Measurements from ENCODE around the gene TFAP2D.

TFAP2D gene

DNA sequence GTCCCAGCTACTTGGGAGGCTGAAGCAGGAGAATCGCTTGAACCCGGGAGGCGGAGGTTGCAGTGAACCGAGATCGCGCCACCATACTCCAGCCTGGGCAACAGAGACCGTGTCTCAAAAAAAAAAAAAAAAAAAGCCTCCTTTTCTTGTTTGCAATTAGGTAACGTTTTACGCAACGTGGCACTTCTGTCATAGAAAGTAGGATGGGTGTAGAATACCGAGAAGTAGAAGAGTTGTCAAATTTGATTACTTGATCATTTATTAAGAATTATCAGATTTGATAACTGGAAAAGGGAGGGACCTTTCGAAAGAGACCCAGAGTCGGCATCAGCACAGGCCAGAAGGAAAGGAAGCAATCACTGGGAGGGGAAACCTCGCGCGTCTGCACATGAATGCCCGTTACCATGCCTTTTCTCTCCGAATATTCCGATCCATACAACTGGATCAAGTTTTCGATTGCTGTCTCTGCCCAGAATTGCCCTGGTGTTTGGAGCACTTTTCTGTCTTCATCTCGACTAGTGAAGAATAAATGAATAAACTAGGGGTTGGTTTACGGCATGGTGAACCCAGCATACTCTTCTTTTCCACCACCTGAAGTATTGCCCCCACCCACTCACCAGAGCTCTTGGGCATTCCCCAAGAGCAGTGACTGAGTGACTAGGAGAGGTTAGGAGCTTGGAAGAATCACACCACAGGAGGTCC lies 4.5 kb upstream of the TFAP2D start:
- Histone ChIP-seq H3K27me3 (peaks cover 12% of the 10 kb centered on the region), H3K4me3 (ENCODE audit: low read depth, low read length) (no peak overlapping the region), H3K9me3 (no peaks in the 10 kb centered on the region), H3K4me1 (no peaks in the 10 kb centered on the region), H3K36me3 (no peaks in the 10 kb centered on the region)
- no peak for DNase-seq
- TF ChIP-seq, protein P1, sequence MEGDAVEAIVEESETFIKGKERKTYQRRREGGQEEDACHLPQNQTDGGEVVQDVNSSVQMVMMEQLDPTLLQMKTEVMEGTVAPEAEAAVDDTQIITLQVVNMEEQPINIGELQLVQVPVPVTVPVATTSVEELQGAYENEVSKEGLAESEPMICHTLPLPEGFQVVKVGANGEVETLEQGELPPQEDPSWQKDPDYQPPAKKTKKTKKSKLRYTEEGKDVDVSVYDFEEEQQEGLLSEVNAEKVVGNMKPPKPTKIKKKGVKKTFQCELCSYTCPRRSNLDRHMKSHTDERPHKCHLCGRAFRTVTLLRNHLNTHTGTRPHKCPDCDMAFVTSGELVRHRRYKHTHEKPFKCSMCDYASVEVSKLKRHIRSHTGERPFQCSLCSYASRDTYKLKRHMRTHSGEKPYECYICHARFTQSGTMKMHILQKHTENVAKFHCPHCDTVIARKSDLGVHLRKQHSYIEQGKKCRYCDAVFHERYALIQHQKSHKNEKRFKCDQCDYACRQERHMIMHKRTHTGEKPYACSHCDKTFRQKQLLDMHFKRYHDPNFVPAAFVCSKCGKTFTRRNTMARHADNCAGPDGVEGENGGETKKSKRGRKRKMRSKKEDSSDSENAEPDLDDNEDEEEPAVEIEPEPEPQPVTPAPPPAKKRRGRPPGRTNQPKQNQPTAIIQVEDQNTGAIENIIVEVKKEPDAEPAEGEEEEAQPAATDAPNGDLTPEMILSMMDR (IDR thresholded peaks at IDR 0.05; ENCODE audit: low read depth, low read length): no peak

DNA sequence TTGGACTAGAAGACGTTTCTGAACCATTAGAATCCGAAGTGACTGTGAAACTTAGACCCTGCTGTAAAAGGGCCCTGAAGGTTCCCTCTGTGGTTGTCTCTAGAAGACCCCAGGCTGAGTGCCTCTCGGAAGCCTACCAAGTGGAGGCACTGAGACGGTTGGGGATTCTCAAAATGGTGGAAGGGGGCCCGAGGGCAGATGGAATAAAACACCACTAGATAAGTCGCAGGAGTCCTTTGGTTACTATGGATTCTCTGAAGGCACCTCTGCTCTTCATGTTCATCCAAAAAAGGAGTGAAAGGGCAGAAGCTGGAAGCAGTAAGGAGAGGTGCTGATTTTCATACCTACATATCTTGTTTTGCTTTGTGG lies 4.0 kb upstream of the TFAP2D start:
- DNase-seq: no peak
- H3K36me3 ChIP-seq: no peaks in the 10 kb centered on the region
- H3K27me3 ChIP-seq: peaks cover 15% of the 10 kb centered on the region
- TF ChIP-seq, protein P1 (IDR thresholded peaks at IDR 0.05; ENCODE audit: low read depth, low read length): no peak
- H3K9me3 ChIP-seq: no peaks in the 10 kb centered on the region
- H3K4me3 ChIP-seq (ENCODE audit: low read depth, low read length): no peak overlapping the region
- no peaks in the 10 kb centered on the region for H3K4me1 ChIP-seq

DNA sequence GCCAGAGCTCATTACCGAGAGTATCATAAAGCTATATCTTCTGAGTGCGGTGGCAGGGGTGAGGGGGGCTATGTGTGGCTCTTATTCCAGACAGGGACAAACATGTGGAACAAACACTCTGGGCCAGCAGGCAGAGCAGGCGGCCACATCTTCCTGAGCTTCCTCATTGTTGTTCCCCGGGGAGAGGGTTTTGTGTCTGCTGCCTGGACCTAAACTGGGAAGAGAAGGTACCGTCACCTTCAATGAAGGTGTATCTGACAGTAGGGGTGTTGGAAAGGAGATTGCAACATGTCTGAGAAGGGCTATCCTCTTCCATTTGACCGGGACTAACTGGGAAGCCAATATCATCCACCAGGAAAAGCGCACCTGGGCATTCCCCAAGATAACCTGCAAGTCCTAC lies 1.6 kb upstream of the TFAP2D start:
- H3K4me1 ChIP-seq: no peaks in the 10 kb centered on the region

DNA sequence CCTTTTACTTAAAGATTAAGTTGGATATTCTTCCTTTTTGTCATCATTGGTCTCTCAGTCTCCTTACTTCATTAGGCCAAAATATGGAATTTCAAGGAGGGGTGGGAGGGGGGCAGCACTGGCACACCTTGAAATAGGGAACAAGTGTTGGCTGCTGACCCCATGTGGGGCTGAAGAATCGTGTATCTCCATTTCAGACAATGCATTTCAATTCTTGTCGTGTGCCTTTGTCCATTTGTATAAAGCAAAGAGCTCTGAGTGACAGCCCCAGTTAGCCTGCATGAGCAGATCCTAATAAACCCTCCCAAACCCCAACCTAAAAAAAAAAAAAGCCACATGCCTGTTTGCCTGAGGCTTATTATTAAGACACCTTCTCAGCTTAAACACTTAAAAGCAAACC lies 1.0 kb upstream of the TFAP2D start:
- no peaks in the 10 kb centered on the region for H3K4me1 ChIP-seq
- peaks cover 39% of the 10 kb centered on the region for H3K27me3 ChIP-seq
- no peak for DNase-seq
- H3K4me3 ChIP-seq (ENCODE audit: low read depth, low read length): no peak overlapping the region
- H3K9me3 ChIP-seq: no peaks in the 10 kb centered on the region
- TF ChIP-seq, protein P1 (IDR thresholded peaks at IDR 0.05; ENCODE audit: low read depth, low read length): no peak
- H3K36me3 ChIP-seq: no peaks in the 10 kb centered on the region

More for the DNA sequence above, 1.6 kb upstream of the TFAP2D start:
- no peak for DNase-seq
- Histone ChIP-seq H3K9me3 (no peaks in the 10 kb centered on the region), H3K4me3 (ENCODE audit: low read depth, low read length) (no peak overlapping the region), H3K27me3 (peaks cover 39% of the 10 kb centered on the region), H3K36me3 (no peaks in the 10 kb centered on the region)
- TF ChIP-seq, protein P1 (IDR thresholded peaks at IDR 0.05; ENCODE audit: low read depth, low read length): no peak

DNA sequence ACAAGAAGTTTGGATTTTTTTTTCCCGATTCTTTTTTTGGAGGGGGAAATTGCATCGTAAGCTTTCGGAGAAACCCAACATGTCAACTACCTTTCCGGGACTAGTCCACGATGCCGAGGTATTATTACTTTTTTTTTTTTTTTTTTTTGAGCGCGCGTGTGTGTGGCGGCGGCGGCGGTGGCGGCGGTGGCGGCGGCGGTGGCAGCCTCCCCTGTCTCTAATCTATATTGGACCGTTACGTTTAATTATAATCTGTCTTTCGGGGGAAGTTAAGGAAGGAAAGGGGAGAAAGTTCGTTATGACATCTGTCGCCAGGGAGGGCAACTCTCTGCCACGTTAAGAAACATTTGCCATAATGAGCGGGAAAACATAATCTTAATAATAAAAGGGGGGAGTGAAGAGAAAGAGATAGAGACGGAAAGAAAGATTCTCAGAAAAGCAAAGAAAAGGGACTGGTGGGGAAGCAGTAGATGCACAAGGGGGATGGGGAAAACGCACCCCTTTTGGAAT lies 706 bp downstream of the TFAP2D start:
- DNase-seq: no peak
- H3K36me3 ChIP-seq: no peaks in the 10 kb centered on the region
- no peaks in the 10 kb centered on the region for H3K4me1 ChIP-seq
- H3K9me3 ChIP-seq: no peaks in the 10 kb centered on the region
- H3K27me3 ChIP-seq: peaks cover 41% of the 10 kb centered on the region
- TF ChIP-seq, protein P1 (IDR thresholded peaks at IDR 0.05; ENCODE audit: low read depth, low read length): no peak
- H3K4me3 ChIP-seq (ENCODE audit: low read depth, low read length): peak overlapping the region; percentile 49
